Activated B cell treated with CpG ODN at 0.5 μM for 24 hours (primary cell): ENCODE results near the gene ABCC2. TPM values are rescaled to one million over a fixed set of nuclear protein-coding genes. Genes with fewer than 3 reads are reported as not detected.

ENCODE experiments used
- ATAC-seq: fragments of 200-7000 bp; cut with Tn5 transposase; one replicate; pipeline ENCODE4 v1.10.0; 2021; ENCODE audit warnings: low read depth, mild to moderate bottlenecking, moderate library complexity
- CTCF ChIA-PET: fragments of 350-600 bp; sonication (Branson Sonifier 250); formaldehyde crosslinking; loops from one replicate; lab custom pipeline; 2021; ENCODE audit warnings: antibody characterized with exemption; lab: Charles Lee
- POLR2A ChIA-PET: fragments of 350-600 bp; sonication (Branson Sonifier 250); formaldehyde crosslinking; loops from one replicate; lab custom pipeline; 2021; ENCODE audit warnings: antibody characterized with exemption; lab: Charles Lee
- DNase-seq: peaks from one replicate; pipeline ENCODE4 v3.0.0; 2022
- H3K27ac Mint-ChIP-seq: one replicate; pipeline ENCODE4 v1.8.0; 2020; ENCODE audit warnings: mixed read lengths
- H3K27me3 Mint-ChIP-seq: one replicate; pipeline ENCODE4 v1.8.0; 2021; ENCODE audit warnings: mixed read lengths
- H3K36me3 Mint-ChIP-seq: one replicate; pipeline ENCODE4 v1.8.0; 2021; ENCODE audit warnings: low read depth, mixed read lengths
- H3K4me1 Mint-ChIP-seq: one replicate; pipeline ENCODE4 v1.8.0; 2021; ENCODE audit warnings: mixed read lengths
- H3K4me3 Mint-ChIP-seq: one replicate; pipeline ENCODE4 v1.8.0; 2020; ENCODE audit warnings: mild to moderate bottlenecking, mixed read lengths
- H3K9me3 Mint-ChIP-seq: one replicate; pipeline ENCODE4 v1.8.0; 2020; ENCODE audit warnings: mixed read lengths
- intact Hi-C: fragments of 100-400 bp; cut with micrococcal nuclease; formaldehyde crosslinking; loops from one replicate; pipeline ENCODE4 v1.15.1; 2024
- total RNA-seq: library from RNA; stranded (reverse); gene quantifications from 2 replicates; pipeline ENCODE4 v1.2.3, GENCODE V29; 2022
- TF ChIP-seq, protein P1 (sequence below): fragments of 200-600 bp; IDR thresholded peaks from one replicate; pipeline ENCODE4 v1.8.0; 2022; ENCODE audit warnings: antibody characterized with exemption, mild to moderate bottlenecking

Gene ABCC2
- total RNA-seq, 1 donor from 2014 or later: 4.0 TPM

DNA sequence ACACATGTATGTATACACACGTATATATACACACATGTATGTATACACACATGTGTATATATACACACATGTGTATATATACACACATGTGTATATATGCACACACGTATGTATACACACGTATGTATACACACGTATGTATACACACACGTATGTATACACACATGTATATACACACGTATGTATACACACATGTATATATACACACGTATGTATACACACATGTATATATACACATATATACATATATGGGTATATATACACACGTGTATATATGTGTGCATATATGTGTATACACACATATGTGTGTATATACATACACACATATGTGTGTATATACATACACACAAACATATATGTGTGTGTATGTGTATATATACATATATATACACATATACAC, 31.7 kb downstream of the ABCC2 start:
- Mint-ChIP-seq H3K27me3 (no peaks in the 10 kb centered on the region), H3K36me3 (peaks cover 12% of the 10 kb centered on the region), H3K4me1 (no peaks in the 10 kb centered on the region), H3K27ac (no peak overlapping the region), H3K9me3 (no peaks in the 10 kb centered on the region), H3K4me3 (no peak overlapping the region)
- no peak for DNase-seq
- intact Hi-C loops: no loop called here
- ChIA-PET POLR2A (no interaction called here), CTCF (no interaction called here)
- ATAC-seq: no peak
- TF ChIP-seq, protein P1, sequence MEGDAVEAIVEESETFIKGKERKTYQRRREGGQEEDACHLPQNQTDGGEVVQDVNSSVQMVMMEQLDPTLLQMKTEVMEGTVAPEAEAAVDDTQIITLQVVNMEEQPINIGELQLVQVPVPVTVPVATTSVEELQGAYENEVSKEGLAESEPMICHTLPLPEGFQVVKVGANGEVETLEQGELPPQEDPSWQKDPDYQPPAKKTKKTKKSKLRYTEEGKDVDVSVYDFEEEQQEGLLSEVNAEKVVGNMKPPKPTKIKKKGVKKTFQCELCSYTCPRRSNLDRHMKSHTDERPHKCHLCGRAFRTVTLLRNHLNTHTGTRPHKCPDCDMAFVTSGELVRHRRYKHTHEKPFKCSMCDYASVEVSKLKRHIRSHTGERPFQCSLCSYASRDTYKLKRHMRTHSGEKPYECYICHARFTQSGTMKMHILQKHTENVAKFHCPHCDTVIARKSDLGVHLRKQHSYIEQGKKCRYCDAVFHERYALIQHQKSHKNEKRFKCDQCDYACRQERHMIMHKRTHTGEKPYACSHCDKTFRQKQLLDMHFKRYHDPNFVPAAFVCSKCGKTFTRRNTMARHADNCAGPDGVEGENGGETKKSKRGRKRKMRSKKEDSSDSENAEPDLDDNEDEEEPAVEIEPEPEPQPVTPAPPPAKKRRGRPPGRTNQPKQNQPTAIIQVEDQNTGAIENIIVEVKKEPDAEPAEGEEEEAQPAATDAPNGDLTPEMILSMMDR: no peak

DNA sequence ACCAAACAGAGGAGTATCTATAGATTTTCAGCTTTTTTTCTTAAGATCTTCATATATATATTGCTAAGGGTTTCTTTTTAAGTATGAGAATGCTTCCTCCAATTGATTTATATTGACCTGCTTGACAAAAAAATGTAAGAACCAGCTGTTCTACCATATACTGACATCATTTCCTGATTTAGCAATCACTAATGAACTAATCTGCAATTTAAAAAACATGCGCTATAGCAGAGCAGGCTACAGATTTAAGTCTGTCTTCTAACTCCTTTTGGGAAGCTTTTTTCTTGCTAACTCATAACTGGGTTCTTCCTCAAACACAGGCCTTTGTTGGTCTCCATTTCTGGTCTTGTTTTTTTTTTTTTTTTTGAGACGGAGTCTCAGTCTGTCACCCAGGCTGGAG, 33.2 kb downstream of the ABCC2 start:
- DNase-seq (no peak), ATAC-seq (no peak)
- Mint-ChIP-seq H3K36me3 (peaks cover 15% of the 10 kb centered on the region), H3K27me3 (no peaks in the 10 kb centered on the region), H3K4me3 (no peak overlapping the region), H3K4me1 (no peaks in the 10 kb centered on the region), H3K27ac (no peak overlapping the region), H3K9me3 (no peaks in the 10 kb centered on the region)
- intact Hi-C loops: no loop called here
- TF ChIP-seq, protein P1: no peak
- ChIA-PET POLR2A (no interaction called here), CTCF (no interaction called here)

GRCh38 chr10:99827936-99828335, 45.5 kb downstream of the ABCC2 start:
- CTCF ChIA-PET: interaction anchor here (1.0 to 1.6 kb wide), 2 partner anchors 18 to 218 kb away, joined by 3 to 4 read pairs; no protein-coding TSS in a partner anchor

GRCh38 chr10:99828464-99828863, 46.0 kb downstream of the ABCC2 start:
- H3K9me3 Mint-ChIP-seq: no peaks in the 10 kb centered on the region
- ATAC-seq (no peak), DNase-seq (no peak)
- no peak overlapping the region for H3K4me3 Mint-ChIP-seq
- peaks cover 3% of the 10 kb centered on the region for H3K36me3 Mint-ChIP-seq
- no peak overlapping the region for H3K27ac Mint-ChIP-seq
- intact Hi-C loops: no loop called here
- TF ChIP-seq, protein P1: no peak
- no peaks in the 10 kb centered on the region for H3K27me3 Mint-ChIP-seq
- H3K4me1 Mint-ChIP-seq: no peaks in the 10 kb centered on the region
- ChIA-PET POLR2A (no interaction called here), CTCF (interaction anchor here (1.6 kb wide), 1 partner anchor 17 kb away, joined by 4 read pairs; no protein-coding TSS in a partner anchor)

More at GRCh38 chr10:99827936-99828335, 45.5 kb downstream of the ABCC2 start:
- DNase-seq (no peak), ATAC-seq (no peak)
- POLR2A ChIA-PET: no interaction called here
- no peaks in the 10 kb centered on the region for H3K9me3 Mint-ChIP-seq
- H3K27ac Mint-ChIP-seq: no peak overlapping the region
- no peak overlapping the region for H3K4me3 Mint-ChIP-seq
- H3K36me3 Mint-ChIP-seq: peaks cover 3% of the 10 kb centered on the region
- TF ChIP-seq, protein P1: no peak
- no peaks in the 10 kb centered on the region for H3K4me1 Mint-ChIP-seq
- no peaks in the 10 kb centered on the region for H3K27me3 Mint-ChIP-seq
- intact Hi-C loops: no loop called here

DNA sequence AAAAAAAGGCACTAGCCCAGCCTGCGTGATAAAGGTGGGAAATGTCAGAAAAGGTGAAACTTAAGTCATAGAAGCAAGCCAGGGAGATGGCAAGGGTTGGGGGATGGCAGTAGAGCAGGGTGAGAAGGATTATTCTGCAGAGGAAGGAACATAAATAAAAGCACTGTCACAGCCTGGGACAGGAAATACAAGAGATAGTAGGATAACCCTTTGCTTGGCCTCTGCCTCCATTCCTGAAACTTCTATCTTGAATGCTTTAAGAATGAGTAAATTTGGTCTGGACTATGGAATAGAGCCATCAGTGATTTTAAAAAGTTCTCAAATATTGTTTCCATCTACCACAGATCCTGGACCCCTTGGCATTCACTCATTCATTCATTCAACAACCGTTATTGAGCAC, 50.0 kb downstream of the ABCC2 start:
- H3K27ac Mint-ChIP-seq: no peak overlapping the region
- POLR2A ChIA-PET: no interaction called here
- H3K36me3 Mint-ChIP-seq: peaks cover 6% of the 10 kb centered on the region
- H3K4me1 Mint-ChIP-seq: no peaks in the 10 kb centered on the region
- DNase-seq: no peak
- H3K9me3 Mint-ChIP-seq: no peaks in the 10 kb centered on the region
- TF ChIP-seq, protein P1: no peak
- ATAC-seq: no peak
- intact Hi-C loops: no loop called here
- H3K27me3 Mint-ChIP-seq: no peaks in the 10 kb centered on the region
- CTCF ChIA-PET: no interaction called here
- H3K4me3 Mint-ChIP-seq: no peak overlapping the region
